CD4-positive, CD25-positive, alpha-beta regulatory T cell (primary cell): ENCODE measurements around the gene ASB18. TPM values are rescaled to one million over a fixed set of nuclear protein-coding genes. Genes with fewer than 3 reads are reported as not detected.

ENCODE experiments used
- ATAC-seq, 2 donors: fragments of 150-1000 bp; cut with Tn5 transposase; one replicate each; pipeline ENCODE4 v1.10.0; 2021; ENCODE audit warnings: low read depth in 2 of 2, moderate number of reproducible peaks in 2 of 2, moderate library complexity in 1 of 2
- DNase-seq, 3 donors: peaks; one replicate each; pipeline versions ENCODE4 v3.0.0 to v3.0.0-alpha.2; 2012 to 2022; ENCODE audit warnings: mixed read lengths in 1 of 3
- H3K27ac ChIP-seq: one replicate; pipeline ENCODE4 v1.7.0; 2013; ENCODE audit warnings: mild to moderate bottlenecking, low read length; ENCODE audit not compliant: insufficient read depth, poor library complexity, severe bottlenecking
- H3K27me3 ChIP-seq: one replicate; pipeline ENCODE4 v1.7.0; 2013; ENCODE audit warnings: low read length; ENCODE audit not compliant: control insufficient read depth, insufficient read depth
- H3K36me3 ChIP-seq: one replicate; pipeline ENCODE4 v1.7.0; 2013; ENCODE audit warnings: mild to moderate bottlenecking, low read length, moderate library complexity; ENCODE audit not compliant: control insufficient read depth, insufficient read depth
- H3K4me1 ChIP-seq: 2 replicates; pipeline ENCODE4 v1.7.0; 2013; ENCODE audit warnings: mild to moderate bottlenecking, low read length; ENCODE audit not compliant: insufficient read depth, control insufficient read depth, poor library complexity, severe bottlenecking
- H3K4me3 ChIP-seq: one replicate; pipeline ENCODE4 v1.7.0; 2013; ENCODE audit warnings: low read depth, mild to moderate bottlenecking, low read length, moderate library complexity
- H3K9me3 ChIP-seq, 2 experiments: 1 replicate in 1 of 2; 2 replicates in 1 of 2; pipeline ENCODE4 v1.7.0; 2013; ENCODE audit warnings: low read length in 2 of 2, mild to moderate bottlenecking in 1 of 2, moderate library complexity in 1 of 2; ENCODE audit not compliant: control insufficient read depth in 2 of 2
- H3K27ac Mint-ChIP-seq, 3 donors: one replicate each; pipeline ENCODE4 v1.8.0; 2020 to 2022; ENCODE audit warnings: mild to moderate bottlenecking in 3 of 3, mixed read lengths in 3 of 3, moderate library complexity in 2 of 3
- H3K27me3 Mint-ChIP-seq: one replicate; pipeline ENCODE4 v1.8.0; 2022; ENCODE audit warnings: mild to moderate bottlenecking, mixed read lengths
- H3K36me3 Mint-ChIP-seq: one replicate; pipeline ENCODE4 v1.8.0; 2020; ENCODE audit warnings: mixed read lengths
- H3K4me1 Mint-ChIP-seq, 4 donors: one replicate each; pipeline ENCODE4 v1.8.0; 2020 to 2022; ENCODE audit warnings: mixed read lengths in 4 of 4, mild to moderate bottlenecking in 1 of 4
- H3K4me3 Mint-ChIP-seq, 4 donors: one replicate each; pipeline ENCODE4 v1.8.0; 2020 to 2022; ENCODE audit warnings: mild to moderate bottlenecking in 4 of 4, mixed read lengths in 4 of 4, moderate library complexity in 3 of 4
- H3K9me3 Mint-ChIP-seq, 7 donors: one replicate each; pipeline ENCODE4 v1.8.0; 2020 to 2022; ENCODE audit warnings: mixed read lengths in 7 of 7, mild to moderate bottlenecking in 3 of 7, moderate library complexity in 2 of 7
- polyA plus RNA-seq, 4 donors: library from polyadenylated mRNA; unstranded; fragments of 300-500 nt; fragmentation: Illumina TruSeq; gene quantifications; one replicate each; pipeline ENCODE4 v1.2.3, GENCODE V29; 2021
- total RNA-seq: library from RNA; stranded (reverse); gene quantifications from one replicate; pipeline ENCODE4 v1.2.3, GENCODE V29; 2022

The ASB18 gene
- total and polyA plus RNA-seq, 5 donors from 2014 or later: not detected

DNA sequence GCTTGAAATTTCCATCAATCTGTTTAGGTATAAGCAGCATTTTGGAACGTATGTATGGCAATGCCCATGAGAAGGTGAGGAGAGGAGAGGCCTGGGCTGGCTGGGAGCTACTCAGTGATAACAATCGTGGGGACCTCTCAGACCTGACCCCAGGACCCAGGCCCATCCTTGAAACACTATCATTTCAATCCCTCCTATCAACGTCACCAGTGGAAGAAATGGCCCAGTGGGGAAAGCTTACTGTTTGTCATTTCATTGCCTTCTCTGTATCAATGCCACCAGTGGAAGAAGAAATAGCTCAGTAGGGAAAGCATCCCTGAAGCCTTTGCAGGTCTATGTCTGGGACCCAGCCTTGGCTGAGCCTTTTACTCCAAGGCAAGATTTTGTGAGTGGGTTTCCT, 44.8 kb downstream of the ASB18 start:
- Mint-ChIP-seq H3K27me3 (no peaks in the 10 kb centered on the region), H3K4me1 (no peaks in the 10 kb centered on the region), H3K4me3 (no peak overlapping the region), H3K27ac (no peak overlapping the region), H3K36me3 (no peaks in the 10 kb centered on the region), H3K9me3 (peaks cover 0 to 18% (median 2%) of the 10 kb centered on the region in 7 donors)
- Histone ChIP-seq H3K27me3 (no peaks in the 10 kb centered on the region), H3K4me3 (no peak overlapping the region), H3K27ac (no peak overlapping the region), H3K9me3 (peaks cover 2 to 7% of the 10 kb centered on the region in 2 experiments), H3K4me1 (no peaks in the 10 kb centered on the region), H3K36me3 (no peaks in the 10 kb centered on the region)
- no peak for ATAC-seq
- no peak for DNase-seq

DNA sequence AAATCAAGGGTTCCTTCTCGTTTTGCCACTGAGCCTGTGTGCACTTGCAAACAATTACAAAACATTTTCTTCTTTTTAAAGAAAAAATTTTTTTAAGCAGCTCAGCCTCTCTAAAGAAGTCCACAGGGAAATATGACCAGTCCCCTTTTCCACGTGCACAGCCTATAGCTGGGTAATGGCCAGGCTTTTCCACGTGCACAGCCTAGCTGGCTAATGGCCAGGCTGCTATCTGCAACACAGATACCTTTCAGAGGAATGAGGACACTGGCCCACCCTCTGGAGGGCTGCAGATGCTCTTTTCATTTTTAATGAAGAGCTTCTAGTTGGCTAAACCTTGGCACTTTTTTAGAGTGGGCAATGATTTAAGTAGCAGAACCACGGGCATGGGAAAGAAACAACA, 46.3 kb downstream of the ASB18 start:
- no peaks in the 10 kb centered on the region for H3K4me1 ChIP-seq
- Mint-ChIP-seq H3K4me1 (no peaks in the 10 kb centered on the region), H3K27ac (no peak overlapping the region), H3K27me3 (no peaks in the 10 kb centered on the region), H3K36me3 (no peaks in the 10 kb centered on the region), H3K4me3 (no peak overlapping the region), H3K9me3 (peaks cover 0 to 7% (median 0%) of the 10 kb centered on the region in 7 donors)
- no peaks in the 10 kb centered on the region for H3K9me3 ChIP-seq
- ATAC-seq: no peak
- no peaks in the 10 kb centered on the region for H3K36me3 ChIP-seq
- no peak overlapping the region for H3K27ac ChIP-seq
- no peak overlapping the region for H3K4me3 ChIP-seq
- DNase-seq: no peak
- no peaks in the 10 kb centered on the region for H3K27me3 ChIP-seq

DNA sequence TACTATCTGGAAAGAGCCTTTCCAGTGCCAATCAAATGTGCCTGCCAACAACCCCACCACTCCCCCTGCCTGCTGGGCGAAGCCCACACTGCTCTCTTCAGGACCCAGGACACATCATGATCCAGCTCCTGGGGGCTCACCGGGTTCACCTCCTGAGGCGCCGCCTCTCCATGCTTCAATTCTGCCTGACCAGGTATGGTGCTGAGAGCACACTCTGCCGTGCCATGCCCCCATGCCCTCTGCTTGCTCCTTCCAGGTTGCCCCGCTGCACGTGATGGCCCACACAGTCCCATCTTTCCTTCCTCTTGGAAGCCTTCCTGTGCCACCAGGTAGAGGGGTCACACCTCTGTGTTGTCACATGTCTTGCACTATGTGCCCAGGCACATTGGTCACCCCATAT, 47.5 kb downstream of the ASB18 start:
- no peaks in the 10 kb centered on the region for H3K36me3 Mint-ChIP-seq
- no peaks in the 10 kb centered on the region for H3K36me3 ChIP-seq
- no peak overlapping the region for H3K4me3 ChIP-seq
- no peaks in the 10 kb centered on the region for H3K27me3 ChIP-seq
- no peak overlapping the region for H3K27ac ChIP-seq
- H3K4me3 Mint-ChIP-seq: peak overlapping the region in 1 of 4 donors; percentile 41
- ATAC-seq (no peak), DNase-seq (no peak)
- H3K9me3 ChIP-seq: no peaks in the 10 kb centered on the region
- H3K4me1 Mint-ChIP-seq: no peaks in the 10 kb centered on the region
- no peak overlapping the region for H3K27ac Mint-ChIP-seq
- no peaks in the 10 kb centered on the region for H3K4me1 ChIP-seq
- H3K9me3 Mint-ChIP-seq: peaks cover 0 to 7% (median 0%) of the 10 kb centered on the region in 7 donors
- no peaks in the 10 kb centered on the region for H3K27me3 Mint-ChIP-seq

DNA sequence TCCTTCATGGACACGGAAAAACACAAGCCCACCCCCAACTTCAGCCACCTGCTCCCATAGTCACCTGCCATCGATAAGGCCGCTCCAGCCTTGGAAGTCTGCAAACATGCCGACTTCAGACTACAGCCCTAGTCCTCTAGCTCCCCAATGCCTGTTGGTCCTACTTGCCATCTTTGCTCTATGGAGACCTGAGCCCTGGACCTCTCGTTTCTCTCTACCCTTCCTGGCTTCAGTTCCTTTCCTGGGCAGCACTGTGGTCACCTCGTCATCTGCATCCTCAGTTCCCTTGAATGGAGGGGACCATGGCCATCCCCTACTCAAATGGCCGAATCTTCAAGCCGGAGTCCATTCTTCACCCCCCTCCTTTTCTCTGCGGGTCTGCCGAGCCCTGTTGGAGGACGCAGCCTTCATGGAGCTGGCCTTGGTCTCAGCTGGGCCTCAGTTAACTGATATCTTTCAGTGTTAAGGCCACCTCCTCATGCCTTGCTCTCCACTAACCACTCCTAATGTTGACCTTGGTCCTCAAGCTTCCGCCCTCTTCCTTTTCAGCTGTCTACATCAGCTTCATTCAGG, 48.4 kb downstream of the ASB18 start:
- Mint-ChIP-seq H3K27ac (no peak overlapping the region), H3K9me3 (peaks cover 0 to 7% (median 0%) of the 10 kb centered on the region in 7 donors), H3K4me1 (no peaks in the 10 kb centered on the region), H3K4me3 (no peak overlapping the region), H3K36me3 (no peaks in the 10 kb centered on the region), H3K27me3 (no peaks in the 10 kb centered on the region)
- Histone ChIP-seq H3K4me1 (no peaks in the 10 kb centered on the region), H3K4me3 (no peak overlapping the region), H3K36me3 (no peaks in the 10 kb centered on the region), H3K9me3 (no peaks in the 10 kb centered on the region), H3K27ac (no peak overlapping the region), H3K27me3 (no peaks in the 10 kb centered on the region)
- ATAC-seq (no peak), DNase-seq (no peak)

DNA sequence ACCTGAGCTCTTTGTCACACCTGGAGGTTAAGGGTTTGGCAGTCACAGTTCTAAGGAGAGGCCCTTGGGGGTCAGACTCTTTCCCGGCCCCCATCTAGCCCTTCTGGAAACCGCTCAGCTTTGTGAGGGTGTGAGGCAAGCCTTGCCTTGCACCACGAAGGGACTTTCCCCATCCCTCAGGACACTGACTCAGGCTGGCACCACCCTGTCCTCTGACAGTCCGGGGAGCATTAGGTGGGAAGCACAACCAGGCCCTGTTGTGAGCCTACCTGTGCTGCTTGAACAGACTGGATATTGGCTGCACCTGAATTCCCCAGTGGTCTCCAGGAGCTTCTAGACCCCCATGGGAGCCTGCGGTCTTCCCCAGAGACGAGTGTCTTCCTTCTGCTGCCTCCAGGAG, 49.0 kb downstream of the ASB18 start:
- Histone ChIP-seq H3K4me1 (no peaks in the 10 kb centered on the region), H3K4me3 (no peak overlapping the region), H3K36me3 (no peaks in the 10 kb centered on the region), H3K9me3 (no peaks in the 10 kb centered on the region), H3K27me3 (no peaks in the 10 kb centered on the region), H3K27ac (no peak overlapping the region)
- peaks cover 0 to 7% (median 0%) of the 10 kb centered on the region in 7 donors for H3K9me3 Mint-ChIP-seq
- DNase-seq (no peak), ATAC-seq (no peak)
- H3K4me1 Mint-ChIP-seq: no peaks in the 10 kb centered on the region
- no peaks in the 10 kb centered on the region for H3K36me3 Mint-ChIP-seq
- peaks cover 4% of the 10 kb centered on the region for H3K27me3 Mint-ChIP-seq
- H3K27ac Mint-ChIP-seq: no peak overlapping the region
- H3K4me3 Mint-ChIP-seq: no peak overlapping the region

DNA sequence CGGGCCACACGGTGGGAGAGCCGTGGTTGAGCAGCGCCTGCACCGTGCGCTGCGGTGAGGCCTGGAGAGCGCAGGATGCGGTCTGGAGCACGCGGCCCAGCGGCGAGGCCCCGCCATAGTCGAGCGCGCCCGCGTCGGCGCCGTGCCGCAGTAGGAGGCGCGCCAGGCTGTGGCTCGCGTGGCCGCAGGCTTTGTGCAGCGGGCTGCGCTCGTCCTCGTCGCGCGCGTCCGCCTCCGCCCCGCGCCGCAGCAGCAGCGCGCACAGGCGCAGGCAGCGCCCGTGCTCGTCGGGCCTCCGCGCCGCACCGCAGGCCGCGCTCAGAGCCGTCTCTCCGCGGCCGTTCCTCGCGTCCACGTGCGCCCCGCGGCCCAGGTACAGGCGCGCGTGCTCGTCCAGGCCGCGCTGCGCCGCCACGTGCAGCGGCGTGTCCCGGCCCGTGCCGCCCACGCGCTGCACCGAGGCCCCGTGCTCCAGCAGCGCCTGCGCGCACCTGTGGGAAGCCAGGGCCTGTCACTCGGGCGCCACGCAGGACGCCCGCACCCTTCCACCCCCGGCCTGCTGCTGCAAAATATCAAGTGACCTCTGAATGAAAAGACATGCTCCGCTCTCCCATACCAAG, 49.7 kb downstream of the ASB18 start:
- H3K27ac Mint-ChIP-seq: no peak overlapping the region
- peaks cover 4% of the 10 kb centered on the region for H3K27me3 Mint-ChIP-seq

DNA sequence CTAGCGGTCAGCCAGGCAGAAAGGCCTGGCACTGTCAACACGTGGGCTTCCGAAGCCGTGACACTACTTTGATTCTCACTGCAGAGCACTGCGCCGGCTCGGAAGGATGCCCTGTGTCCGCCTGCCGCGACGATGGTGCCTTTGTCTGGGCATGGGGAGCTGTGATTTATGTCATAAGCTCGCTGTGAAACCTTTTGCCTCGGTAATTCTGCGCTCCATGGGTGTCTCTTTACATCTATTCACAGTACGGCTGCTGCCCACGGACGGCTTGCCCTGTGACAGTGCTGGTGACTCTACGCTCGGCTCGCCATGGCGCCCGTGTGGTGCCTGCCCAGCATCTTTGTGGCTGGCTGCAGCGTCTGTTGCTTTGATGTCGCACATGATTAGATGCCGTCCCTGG, 52.9 kb downstream of the ASB18 start:
- H3K27ac Mint-ChIP-seq: no peak overlapping the region
- H3K36me3 Mint-ChIP-seq: no peaks in the 10 kb centered on the region
- no peaks in the 10 kb centered on the region for H3K36me3 ChIP-seq
- peaks cover 4% of the 10 kb centered on the region for H3K27me3 Mint-ChIP-seq
- no peaks in the 10 kb centered on the region for H3K4me1 ChIP-seq
- no peak overlapping the region for H3K4me3 Mint-ChIP-seq
- peaks cover 0 to 3% (median 2%) of the 10 kb centered on the region in 7 donors for H3K9me3 Mint-ChIP-seq
- no peaks in the 10 kb centered on the region for H3K9me3 ChIP-seq
- no peak for ATAC-seq
- H3K4me3 ChIP-seq: no peak overlapping the region
- DNase-seq: no peak
- H3K27ac ChIP-seq: no peak overlapping the region
- H3K4me1 Mint-ChIP-seq: no peaks in the 10 kb centered on the region
- no peaks in the 10 kb centered on the region for H3K27me3 ChIP-seq

More for the DNA sequence above, 49.7 kb downstream of the ASB18 start:
- H3K4me1 ChIP-seq: no peaks in the 10 kb centered on the region
- H3K9me3 Mint-ChIP-seq: peaks cover 0 to 7% (median 0%) of the 10 kb centered on the region in 7 donors
- H3K36me3 ChIP-seq: no peaks in the 10 kb centered on the region
- no peak overlapping the region for H3K4me3 Mint-ChIP-seq
- no peaks in the 10 kb centered on the region for H3K36me3 Mint-ChIP-seq
- H3K9me3 ChIP-seq: no peaks in the 10 kb centered on the region
- no peak overlapping the region for H3K27ac ChIP-seq
- no peaks in the 10 kb centered on the region for H3K4me1 Mint-ChIP-seq
- no peaks in the 10 kb centered on the region for H3K27me3 ChIP-seq
- no peak overlapping the region for H3K4me3 ChIP-seq
- DNase-seq (no peak), ATAC-seq (no peak)

DNA sequence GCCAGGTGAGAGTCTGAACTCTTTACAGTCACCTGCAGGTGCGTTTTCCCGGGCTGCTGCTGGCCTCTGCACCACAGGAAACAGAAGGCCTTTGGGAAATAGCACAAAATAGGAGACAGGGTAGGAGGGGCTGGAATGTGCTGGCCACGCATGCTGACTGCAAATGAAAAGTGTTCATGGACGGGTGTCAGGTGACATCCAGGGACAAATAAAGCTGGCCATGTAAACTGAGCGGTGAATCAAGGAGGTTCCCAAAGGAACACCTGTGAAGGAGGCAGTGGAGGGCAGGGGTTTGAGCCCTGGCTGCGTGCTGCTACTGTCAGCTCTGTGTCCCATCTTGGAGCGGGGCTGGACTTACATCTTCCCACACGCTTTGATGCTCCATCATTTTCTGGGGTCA, 53.7 kb downstream of the ASB18 start:
- H3K4me1 ChIP-seq: no peaks in the 10 kb centered on the region
- Mint-ChIP-seq H3K4me1 (no peaks in the 10 kb centered on the region), H3K27me3 (peaks cover 8% of the 10 kb centered on the region)

More for the DNA sequence above, 53.7 kb downstream of the ASB18 start:
- ATAC-seq: no peak
- H3K9me3 Mint-ChIP-seq: peaks cover 0 to 6% (median 2%) of the 10 kb centered on the region in 7 donors
- no peak for DNase-seq
- no peak overlapping the region for H3K27ac Mint-ChIP-seq
- H3K27ac ChIP-seq: no peak overlapping the region
- no peaks in the 10 kb centered on the region for H3K36me3 Mint-ChIP-seq
- no peak overlapping the region for H3K4me3 Mint-ChIP-seq
- H3K27me3 ChIP-seq: no peaks in the 10 kb centered on the region
- H3K4me3 ChIP-seq: no peak overlapping the region
- no peaks in the 10 kb centered on the region for H3K9me3 ChIP-seq
- no peaks in the 10 kb centered on the region for H3K36me3 ChIP-seq
